NCI-H446 (cell line): Measurements from ENCODE around the gene KY.

ENCODE experiments used
- DNase-seq, 2 experiments: peaks; one replicate each; lab custom pipeline; 2025; lab: John Stamatoyannopoulos, UW

KY gene, protein sequence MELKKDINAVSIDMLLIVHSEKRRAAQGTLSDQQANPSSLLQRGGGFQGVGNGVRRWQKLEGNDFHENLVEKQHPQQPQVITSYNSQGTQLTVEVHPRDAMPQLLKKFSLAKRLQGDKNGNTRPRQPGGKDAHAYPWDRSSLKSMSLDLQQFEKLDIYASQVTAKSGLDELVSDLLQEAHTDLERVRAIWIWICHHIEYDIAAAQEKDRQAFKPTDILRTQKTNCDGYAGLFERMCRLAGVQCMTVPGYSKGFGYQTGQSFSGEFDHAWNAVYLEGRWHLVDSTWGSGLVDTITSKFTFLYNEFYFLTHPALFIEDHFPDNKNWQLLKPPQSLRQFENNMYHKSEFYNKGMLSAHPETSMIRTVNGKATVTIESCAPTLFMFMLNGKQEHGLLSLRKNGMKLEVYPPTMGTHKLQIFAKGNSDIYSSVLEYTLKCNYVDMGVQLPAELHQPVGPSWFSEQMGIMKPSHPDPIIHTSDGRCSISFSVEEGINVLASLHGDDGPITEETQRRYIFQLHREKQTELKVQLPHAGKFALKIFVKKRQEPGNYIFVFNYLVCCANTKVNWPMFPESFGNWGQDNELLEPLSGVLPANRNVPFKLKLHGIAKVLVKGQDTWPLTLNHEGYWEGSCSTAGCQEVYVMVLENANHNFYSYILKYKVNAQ

DNA sequence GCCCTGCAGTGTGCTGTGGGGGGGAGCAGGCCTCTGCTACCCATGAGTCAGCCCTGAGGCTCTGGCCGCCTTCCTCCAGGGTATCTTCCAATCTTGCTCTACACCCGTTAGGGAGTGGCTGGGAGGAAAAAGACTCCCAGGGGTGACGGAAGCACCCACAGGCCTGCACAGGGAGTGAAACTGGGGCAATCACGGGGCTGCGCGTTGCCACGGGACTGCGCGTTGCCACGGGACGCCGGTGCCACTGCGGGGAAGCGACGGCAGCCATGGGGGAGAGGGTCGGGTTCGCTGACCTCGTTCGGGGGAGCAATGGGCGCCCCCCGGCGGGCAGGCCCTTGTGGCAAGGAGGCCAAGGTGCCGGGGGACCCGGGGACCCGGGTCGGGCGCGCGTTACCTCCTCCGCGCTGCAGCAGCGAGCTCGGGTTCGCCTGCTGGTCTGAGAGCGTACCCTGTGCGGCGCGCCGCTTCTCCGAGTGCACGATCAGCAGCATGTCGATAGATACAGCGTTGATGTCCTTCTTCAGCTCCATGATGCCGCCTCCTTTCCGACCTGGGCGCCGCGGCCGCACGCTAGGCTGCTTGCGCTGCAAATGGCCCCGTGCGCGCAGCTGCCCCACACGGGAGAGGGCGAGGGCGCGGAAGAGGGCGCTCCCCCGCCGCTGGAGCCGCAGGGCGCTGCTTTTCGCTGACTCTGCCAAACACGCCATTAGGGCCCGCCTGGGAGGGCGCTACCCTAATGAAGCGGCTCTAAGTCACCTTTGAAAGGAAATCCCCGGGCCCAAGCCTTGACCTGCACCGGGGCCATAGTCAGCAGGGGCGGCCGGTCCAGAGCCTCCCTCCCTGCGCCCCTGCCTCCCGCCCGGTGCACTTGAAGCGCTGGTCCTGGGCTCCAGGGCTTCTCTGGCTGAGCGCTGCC lies at the start of gene KY:
KY (minus strand) TSS at position 592 of the 916 bp plus-strand sequence; CDS start at position 530, 62 bp downstream.
- DNase-seq = no peak

DNA sequence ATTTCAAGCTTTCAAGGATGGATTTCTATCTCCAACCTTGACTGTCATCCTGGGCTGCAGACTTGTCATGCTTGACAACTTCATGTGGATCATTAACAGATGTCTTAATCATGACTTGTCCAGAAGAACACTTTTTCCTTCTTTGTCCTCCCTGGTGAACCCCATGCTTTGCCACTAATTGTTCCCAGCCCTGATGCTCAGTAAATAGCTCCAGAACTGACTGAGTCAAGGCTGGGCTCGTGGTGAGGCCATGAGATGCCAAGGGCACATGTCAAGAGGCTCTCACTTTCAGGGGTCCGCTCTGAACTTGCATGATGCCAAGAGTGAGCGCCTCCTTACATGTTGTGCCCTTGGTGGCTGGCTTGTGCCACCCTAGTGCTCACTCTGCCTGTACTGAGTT lies 48.9 kb upstream of the KY start:
- DNase-seq = peak in 1 of 2 experiments; percentile 45

DNA sequence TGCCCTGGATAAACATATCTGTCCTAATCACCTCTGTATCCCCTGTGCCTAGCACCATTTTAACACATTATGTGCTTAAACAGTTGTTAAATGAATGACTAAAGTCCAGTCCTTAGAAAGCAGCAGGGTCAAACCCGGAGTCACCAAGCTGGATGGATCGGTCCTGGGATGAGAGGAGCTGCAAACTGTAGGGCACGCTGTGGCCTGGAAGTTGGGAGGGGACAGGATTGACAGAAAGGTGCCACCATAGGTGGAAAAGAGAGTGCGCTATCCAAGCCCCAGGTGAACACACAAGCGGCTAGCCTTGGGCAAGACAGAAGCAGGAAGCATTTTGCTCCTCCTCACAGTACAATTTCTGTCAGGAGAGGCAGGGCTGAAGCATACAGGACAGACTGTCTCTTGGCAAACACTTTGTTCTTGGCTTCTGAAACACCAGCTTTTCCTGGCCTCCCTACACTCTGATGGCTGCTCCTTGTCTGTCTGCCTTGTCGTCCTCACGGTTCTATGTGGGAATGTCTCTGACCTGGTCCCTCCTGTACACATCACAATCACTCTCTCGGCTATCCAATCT lies 48.4 kb upstream of the KY start:
- DNase-seq = peak; percentile 28 to 45

DNA sequence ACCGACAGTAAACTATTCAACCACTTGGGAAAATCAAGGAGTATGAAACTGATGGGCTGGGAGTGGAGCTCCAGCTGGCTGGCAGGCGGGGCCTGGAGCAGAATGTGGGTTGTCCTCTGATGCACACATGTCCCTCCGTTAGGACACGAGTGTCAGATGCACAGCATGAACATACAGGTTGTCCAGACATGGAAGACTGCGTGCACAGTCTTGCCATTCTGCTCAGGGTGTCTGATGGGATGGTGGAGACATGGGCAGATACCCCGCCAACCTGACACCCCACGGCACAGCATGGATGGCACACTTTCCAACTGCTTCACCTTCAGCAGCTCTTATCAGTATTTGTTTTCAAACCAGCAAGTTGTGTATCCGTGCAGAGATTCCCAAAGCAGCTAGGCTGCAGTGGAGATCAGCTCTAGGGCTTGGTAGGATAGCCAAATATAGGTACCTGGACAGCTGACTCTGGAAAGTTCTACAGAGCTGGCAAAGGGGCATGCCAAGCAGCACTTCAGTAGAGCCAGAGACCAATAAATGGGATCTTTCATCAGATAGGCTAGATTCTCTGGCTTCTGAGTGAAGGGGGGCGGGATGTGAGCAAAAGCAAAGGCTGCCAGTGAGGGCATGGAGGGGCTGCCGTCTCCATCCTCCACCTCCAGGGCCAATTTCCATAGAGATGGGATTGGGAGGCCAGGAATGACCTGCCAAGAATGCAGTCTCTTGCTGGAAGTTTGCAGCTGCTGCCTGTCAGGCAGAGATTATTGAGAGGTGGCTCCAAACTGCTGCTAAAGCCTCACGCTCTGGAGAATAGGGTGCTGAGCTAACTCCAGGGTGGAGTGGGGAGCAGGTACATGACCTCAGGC lies 47.2 kb upstream of the KY start:
- DNase-seq = peak; percentile 62 to 86

DNA sequence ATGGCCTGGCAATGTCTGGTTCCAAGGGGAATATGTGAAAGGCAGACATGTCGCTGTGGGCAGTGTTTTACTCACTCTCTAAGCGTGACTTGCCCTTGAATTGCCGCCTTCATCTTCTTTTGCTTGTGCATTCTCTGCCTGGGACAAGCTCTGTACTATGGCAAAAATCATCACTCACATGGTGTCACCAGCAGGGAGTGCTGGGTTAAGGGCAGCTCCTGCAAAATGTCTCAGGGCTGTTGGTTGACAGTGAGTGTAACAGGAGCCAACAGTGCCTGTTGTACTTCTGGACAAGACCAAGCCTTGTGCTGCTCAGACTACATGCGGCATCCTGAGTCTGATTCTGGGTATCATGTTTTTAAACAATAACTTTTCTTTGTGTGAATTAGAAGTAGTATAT lies 45.3 kb upstream of the KY start:
- no peak for DNase-seq

DNA sequence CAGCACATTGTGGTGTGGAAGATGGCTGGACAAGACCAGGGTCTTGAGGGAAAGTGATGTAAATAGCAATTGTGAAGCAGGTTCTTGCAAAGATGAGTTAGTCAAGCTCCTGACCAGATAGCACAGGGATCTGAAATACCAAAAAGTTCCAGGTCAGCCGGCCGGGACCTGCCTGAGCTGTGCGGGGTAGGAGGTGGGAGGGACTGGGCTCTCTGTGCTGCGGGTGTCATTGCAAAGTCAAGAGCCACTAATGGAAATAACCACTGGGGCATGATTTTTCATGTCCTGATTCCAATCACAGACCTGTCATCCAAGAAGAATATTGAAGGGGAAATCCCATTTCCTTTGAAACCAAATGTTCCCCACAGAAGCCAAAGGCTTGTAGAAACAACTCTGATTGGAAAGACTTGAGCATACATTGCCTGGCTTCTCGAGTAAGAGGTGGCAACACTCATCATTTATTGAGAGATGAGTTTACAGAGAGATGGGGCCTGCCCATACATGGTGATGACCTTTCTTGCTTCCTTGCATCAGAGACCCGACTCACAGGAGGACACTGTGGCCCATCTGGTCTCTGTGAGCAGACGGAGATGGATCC lies 44.2 kb upstream of the KY start:
- peak in 1 of 2 experiments; percentile 47 for DNase-seq

DNA sequence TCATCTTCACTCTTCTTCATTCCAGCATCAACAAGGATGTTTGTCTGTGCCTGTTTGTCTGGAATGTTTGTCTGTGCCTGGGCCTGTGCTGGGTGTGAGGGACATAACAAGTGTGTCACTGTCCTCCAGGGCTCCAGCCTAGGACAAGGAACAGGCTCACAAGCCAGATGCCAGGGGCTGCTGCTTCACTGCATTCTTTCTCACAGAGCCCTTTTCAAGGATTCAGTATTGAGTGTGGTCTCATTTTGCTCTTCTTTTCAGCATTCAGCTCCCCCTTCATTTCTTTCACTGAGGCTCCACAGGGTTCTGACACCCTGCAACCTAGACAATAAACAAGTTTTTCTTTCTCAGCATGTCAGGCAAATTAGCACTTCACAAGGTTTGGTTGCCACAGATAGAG lies 43.6 kb upstream of the KY start:
- DNase-seq = no peak

DNA sequence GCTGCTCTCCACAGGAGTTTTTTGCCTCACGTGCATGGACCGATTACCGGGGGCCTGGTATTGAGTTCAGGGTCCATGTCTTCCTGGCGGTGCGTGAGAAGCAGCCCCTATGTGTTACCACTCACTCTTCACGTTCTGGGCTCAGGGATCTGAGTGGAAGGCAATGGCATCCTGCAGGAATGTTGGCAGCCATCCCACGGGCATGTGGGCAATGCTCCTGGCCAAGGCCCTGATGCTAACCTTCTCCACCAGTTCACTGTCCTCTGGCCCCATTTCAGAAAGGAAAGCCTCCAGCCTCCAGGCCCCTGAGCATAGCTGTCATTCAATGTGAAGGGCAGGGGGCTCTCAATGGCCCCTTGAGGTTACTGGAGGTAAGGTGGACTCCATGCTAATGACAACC lies 43.0 kb upstream of the KY start:
- peak in 1 of 2 experiments; percentile 63 for DNase-seq

DNA sequence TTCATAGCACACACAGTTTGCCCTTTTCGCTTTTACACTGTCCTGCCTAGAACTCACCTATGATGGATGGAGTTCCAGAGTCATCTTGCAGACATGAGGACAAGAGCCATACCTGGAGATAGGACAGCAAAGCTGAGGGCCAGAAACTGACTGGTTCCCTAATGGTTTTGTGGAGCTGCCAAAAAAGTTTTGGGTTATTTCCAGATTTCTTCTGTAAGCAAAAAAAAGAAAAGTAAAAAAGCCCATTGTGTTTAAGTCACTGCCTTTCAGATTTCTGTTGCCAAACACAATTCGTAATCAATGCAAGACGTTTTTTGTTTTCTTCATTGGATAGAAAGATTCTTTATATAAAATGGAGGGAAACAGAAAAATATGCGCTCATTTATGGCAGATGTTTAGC lies 42.4 kb upstream of the KY start:
- peak; percentile 29 to 57 for DNase-seq

DNA sequence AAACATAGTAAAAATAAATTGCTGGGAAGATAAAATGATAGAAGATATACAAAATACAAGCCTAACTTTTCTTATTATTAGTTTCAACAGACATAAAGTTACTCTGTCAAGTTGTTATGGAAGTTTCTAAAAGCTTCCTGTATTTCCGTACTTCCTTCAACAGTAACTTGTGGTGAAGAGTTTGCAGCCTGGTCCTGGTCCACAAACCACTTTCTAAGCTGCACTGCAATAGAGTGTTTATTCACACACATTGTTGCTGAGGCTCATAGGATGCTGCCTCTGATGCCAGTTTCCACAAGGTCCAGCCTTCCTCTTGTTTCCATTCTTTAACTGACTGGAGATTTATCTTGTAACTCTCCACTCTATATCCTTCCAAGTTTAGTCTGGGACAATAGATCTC lies 39.4 kb upstream of the KY start:
- no peak for DNase-seq

DNA sequence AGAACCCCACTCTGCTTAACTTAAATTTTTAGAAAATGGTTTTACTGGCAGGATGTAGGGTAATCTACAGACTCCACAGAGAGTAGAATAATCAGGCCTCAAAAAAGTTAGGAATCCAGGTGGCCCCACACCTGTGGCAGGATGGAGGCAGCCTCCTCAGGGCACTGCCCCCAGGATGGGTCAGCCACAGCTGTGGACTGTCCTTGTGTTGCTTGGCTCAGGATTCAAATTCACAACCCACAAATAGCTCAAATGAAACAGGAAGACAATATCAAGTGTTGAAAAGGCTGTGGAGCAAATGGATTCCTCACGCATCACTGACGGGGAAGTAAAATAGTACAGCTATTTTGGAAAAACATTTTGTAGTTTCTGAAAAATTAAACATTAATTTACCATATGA lies 36.8 kb upstream of the KY start:
- no peak for DNase-seq

DNA sequence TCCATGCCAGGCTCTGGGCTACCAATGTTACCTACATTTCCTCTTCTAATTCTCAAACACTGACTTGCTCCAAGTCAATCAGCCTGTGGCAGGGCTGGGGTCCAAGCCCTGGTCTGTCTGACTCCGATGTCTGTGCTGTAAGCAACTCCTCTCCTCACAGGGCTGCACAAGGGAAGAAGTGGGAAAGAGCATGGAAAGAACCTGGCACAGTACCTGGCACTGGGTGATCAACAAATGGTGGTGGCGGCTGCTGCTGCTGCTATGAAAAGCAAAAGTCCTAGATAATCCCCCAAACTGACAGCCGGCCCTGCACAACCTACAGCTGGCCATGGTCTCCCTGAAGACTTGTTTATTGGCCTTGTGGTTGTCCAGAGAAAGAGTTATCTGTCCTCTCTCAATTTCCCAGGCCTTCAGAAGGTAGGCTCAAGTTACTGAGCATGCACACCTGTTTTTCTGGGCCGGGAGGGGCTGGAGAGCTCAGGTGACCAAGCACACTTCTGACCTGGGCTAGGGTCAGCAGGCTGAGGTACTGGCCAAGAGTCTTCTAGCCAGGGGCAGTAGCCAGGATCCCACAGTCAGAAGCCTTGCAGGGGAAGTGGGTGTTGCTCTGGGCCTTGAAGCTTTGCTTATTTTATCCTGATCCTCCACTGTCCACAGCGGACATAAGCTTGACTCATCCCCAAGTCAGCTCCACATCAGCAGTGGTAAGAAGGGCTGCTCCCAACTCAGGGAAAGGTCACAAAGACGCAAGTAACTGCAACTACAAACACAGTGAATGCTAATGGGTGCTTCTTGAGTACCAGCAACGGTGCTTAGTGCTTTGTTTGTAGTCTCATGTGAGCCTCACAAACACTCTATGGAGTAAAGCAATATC lies 35.3 kb upstream of the KY start:
- DNase-seq = no peak

DNA sequence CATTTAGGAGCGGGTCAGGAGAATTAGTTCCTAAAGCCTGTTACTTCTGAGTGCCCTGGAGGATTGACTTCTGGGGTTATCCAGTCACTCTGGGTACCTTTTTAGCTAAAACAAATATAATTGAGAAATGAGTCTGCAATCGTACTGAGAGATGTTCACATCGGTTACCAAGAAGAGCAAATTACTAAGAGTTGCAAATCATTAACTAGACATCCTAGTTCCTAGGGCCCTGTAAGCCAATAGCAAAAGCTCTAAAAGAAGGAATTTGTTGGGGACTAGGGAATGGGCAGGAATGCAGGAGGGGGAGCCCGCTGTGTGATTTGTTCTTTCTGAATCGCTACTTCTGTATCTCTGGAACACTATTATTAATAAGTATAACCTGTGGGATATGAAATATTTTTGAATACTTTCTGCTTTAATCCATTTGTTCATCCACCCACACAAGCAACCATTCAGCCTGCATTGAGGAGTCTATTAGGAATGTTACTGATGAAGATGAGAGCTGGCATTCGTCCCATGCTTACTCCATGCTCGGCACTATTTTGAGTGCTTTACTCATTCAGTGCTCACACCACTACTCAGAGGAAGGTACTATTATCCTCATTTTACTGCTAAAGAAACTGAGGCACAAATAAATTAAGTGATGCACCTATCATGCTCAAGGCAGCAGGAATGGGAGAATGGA lies 31.5 kb upstream of the KY start:
- DNase-seq = no peak

DNA sequence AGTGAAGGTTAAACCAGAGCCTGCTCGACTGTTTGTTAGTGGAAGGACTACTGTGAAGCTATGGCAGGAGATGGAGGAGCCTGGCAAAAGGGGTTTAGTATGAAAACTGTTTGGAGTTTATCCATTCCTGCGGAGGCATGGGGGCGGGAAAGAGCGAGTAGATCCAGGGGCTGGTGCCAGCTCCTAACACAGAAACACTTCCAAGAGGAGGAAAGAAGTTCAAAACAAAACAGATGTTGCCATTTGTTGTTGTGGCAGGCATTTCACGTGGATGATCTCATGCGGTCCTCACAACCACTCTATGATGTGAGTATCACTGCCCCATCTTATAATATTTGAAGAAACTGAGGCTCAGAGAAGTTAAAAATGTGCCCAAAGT lies 30.7 kb upstream of the KY start:
- peak in 1 of 2 experiments; percentile 53 for DNase-seq

DNA sequence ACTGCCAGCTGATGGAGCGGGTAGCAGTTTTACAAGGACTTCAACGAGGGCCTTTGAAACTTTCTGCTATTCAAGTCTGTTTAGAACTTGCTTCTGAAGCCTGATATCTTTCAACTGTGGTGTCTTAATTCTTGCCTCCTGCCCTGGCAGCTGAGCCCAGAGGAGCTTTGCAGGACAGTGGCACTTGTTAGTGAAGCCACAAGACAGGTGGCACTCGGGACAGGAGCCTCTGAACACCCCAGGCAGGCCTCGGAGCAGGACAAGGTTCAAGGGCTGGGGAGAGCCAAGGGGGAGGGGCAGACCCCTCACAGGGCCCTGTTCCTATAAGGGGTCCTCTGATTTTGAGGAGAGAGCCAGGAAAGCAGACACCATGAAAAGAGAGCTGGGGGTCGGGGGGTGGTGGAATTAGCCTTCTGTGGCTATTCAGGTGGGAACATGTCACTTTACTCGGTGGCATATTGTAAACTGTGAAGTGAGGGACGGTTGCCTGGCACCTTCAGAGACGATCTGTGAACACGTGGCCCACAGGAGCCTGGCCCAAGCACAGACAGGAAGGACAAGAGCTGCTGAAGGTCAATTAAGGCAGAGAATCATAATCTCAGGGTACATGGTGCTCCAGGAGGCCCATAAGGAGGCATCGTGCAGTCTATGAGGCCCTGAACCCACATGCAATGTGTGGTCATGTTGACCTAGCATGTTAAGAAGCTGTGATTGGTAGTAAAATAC lies 30.1 kb upstream of the KY start:
- DNase-seq = no peak

DNA sequence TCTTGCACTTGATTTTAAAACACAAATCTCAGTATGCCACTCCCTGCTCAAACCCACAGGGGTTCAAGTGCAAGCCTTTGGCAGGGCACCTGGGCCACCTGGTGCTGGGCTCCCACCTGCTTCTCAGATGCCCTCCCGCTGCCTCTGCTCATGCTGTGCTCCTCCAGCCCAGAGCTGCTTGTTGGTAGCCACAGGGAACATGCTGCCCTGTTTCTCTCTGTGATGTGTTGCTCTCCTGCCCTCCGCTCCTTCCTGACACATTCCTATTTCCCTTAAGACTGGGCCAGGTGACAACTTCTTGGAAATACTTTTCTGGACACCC lies 27.1 kb upstream of the KY start:
- DNase-seq = no peak

DNA sequence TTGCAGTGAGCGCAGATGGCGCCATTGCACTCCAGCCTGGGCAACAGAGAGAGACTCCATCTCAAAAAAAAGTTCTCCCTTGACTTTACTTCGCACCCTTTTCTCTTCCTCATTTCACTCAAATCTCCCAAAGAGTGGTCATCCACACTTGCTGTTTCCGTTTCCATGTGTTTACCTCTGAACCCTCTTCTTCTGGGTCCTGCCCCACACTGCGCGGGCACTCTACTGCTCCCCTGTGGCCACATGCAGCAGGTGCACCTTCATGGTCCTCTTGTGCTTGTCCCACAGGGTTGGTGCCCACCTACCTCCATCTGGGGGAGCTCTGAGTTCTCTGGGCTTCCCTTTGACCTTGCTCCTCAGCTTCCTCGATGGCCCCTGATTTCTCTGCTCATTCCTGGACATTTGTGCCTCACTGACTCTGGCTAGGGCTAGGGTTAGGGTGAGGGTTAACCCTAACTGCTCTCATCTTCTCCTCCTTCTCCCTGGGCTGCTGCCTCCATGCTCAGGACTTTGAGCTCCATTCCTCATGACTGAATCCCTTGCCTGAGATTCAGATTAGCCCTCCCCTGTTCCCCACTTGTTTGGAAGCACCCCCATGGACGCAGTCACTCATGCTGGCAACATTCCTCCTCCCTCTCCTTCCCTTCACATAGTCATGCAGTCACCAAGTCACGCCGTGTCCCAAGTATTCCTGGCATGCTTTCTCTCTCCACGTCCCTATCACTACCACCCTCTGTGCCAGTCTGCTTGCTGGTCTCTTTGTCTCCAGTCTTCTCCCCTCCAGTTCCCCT lies 26.6 kb upstream of the KY start:
- no peak for DNase-seq

DNA sequence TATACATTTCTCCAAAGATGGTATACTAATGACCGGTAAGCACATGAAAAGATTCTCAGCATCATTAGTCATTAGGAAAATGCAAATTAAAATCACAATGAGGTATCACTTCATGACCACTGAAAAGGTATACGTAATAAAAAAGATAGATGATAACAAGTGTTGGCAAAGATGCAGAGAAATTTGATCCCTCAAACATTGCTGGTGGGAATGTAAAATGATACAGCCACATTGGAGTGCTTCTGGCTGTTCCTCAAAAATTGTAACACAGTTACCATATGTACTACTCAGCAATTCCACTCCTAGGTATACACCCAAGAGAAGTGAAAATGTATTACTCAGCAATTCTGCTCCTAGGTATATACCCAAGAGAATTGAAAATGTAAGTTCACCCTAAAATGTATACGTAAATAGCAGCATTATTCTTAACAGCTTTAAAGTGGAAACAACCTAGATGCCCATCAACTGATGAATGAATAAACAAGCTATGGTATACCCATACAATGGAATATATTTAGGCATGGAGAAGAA lies 25.0 kb upstream of the KY start:
- DNase-seq = no peak
